Activated CD4-positive, alpha-beta T cell treated with anti-CD3 and anti-CD28 coated beads for 48 hours (primary cell): ENCODE data around the gene UNC5C.

Experiments
- DNase-seq: peaks from one replicate; pipeline ENCODE4 v3.0.0-alpha.2; 2020

The UNC5C gene

DNA sequence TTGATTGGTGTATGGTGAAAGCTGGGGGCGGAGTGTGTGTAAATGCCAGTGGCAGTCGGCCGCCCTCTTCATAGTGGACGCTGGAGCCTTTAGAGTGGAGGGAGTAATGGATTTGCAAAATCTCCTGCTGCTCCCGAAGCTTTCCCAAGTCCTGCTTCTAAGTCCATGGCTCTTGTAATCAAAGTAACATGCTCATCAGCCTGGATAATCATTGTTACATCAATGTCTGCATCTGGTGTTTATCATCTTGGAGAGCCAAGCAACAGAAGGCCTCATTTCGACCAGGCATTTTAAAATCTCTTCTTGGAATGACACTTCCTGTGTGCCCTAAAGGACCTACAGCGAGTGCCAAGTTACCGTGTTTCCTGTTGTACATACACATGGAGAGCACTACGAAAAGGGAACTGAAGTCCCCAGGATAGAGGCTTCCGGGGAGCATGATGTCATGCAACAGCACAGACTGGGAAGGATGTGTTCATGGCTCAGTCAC, 32.2 kb downstream of the UNC5C start:
- DNase-seq, result no peak

- DNase-seq, result no peak
Measured at GRCh38 chr4:95515589-95515988, 33.2 kb downstream of the UNC5C start.

GRCh38 chr4:95513022-95513421, 35.8 kb downstream of the UNC5C start:
- DNase-seq, result no peak

- no peak for DNase-seq
Measured at GRCh38 chr4:95511477-95511876, 37.3 kb downstream of the UNC5C start.

- DNase-seq, result no peak
Measured at GRCh38 chr4:95510877-95511276, 37.9 kb downstream of the UNC5C start.

- no peak for DNase-seq
Measured at GRCh38 chr4:95510145-95510544, 38.6 kb downstream of the UNC5C start.

GRCh38 chr4:95508421-95508820, 40.4 kb downstream of the UNC5C start:
- no peak for DNase-seq

- no peak for DNase-seq
Measured at GRCh38 chr4:95507561-95507960, 41.2 kb downstream of the UNC5C start.

DNA sequence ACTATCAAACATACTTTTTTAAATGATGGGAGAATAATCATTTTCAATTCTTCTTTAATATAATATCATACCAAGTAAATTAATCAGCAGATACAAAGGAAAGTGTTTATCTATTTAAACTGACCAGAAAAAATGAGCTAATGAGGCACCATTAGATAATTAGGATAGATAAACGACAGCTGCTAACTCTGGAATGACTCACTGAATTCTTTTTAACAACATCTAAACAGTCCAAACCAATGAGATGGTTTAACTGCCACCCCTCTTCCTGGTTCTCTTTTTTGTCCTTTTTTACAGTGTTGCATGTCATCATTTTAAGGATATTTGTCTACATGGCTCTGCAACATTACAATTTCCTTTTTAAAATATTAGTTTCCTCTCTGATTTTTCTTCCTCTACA, 41.6 kb downstream of the UNC5C start:
- no peak for DNase-seq

- no peak for DNase-seq
Measured at GRCh38 chr4:95506264-95506663, 42.5 kb downstream of the UNC5C start.

GRCh38 chr4:95505799-95506198, 43.0 kb downstream of the UNC5C start:
- DNase-seq, result no peak

- no peak for DNase-seq
Measured at GRCh38 chr4:95505151-95505550, 43.6 kb downstream of the UNC5C start.

GRCh38 chr4:95504501-95504900, 44.3 kb downstream of the UNC5C start:
- no peak for DNase-seq

GRCh38 chr4:95500361-95500760, 48.4 kb downstream of the UNC5C start:
- DNase-seq, result no peak

- DNase-seq, result no peak
Measured at GRCh38 chr4:95499291-95499696, 49.5 kb downstream of the UNC5C start.

GRCh38 chr4:95494186-95494585, 54.6 kb downstream of the UNC5C start:
- DNase-seq, result no peak

DNA sequence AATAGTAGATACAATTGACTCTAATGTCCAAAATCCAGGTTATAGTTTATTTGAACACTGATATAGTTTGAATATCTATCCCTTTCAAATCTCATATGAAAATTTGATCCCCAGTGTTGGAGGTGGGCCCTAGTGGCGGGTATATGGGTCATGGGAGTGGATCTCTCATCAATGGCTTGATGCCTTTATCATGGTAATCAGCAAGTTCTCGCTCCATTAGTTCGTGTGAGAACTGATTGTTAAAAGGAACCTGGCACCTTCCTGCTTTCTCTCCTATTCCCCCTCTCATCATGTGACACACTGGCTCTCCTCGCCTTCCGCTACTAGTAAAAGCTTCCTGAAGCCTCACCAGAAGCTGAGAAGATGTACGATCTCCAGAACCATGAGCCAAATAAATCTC, 70.1 kb downstream of the UNC5C start:
- DNase-seq, result no peak

- no peak for DNase-seq
Measured at GRCh38 chr4:95476121-95476520, 72.7 kb downstream of the UNC5C start.

DNA sequence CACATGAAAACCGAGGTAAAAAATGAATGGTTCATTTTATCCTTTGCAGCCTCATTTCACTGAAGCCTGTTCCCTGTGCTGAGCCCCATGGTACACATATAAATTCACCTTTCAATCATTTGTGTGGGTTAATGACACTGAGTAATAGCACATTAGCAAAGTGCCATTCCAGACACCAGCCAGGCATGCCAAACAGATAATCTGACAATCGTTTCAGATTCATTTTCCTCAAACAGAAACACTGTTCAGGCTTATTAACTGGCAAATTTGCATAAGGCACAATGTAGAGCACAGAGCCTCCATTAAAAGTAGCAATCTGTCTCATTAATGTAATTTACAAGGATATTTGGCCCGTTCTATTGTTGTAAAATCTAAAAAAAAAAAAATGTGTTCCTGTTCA, 76.2 kb downstream of the UNC5C start:
- DNase-seq, result no peak

DNA sequence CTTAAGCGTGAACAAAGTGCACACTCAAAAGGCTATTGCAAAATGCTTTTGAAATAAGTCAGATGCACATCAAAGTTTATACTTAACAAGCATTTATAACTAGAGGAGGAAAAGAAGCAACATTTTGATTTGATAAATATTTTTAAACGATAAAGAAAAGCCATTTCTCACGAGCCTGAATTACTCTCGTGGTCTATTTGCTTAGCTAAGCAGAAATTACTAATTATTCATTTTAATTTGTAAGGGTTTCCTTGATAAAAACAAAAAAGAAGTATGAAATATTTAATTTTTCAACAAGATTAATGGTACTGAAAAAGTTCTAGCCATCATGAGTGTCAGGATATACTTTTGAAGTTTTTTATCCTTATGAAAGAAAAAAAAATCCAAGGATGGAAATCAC, 78.2 kb downstream of the UNC5C start:
- no peak for DNase-seq

DNA sequence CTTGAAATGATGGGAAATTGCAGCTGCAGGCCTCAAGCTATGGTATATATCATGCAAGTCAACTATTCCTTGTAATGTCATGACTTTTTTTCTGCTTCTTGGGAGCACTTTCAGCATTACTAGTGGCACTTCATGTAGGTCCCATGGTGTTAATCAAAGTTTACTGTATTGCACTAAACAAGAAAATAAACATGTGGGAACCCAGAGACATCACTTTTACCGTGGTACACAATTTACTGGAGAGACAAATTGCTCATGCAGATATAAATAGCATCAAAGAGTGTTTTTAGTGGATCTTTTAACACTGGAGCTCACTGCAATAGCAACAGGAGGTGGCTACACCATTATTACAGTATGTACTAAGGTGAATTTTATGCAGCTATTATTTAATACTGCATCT, 79.2 kb downstream of the UNC5C start:
- no peak for DNase-seq

DNA sequence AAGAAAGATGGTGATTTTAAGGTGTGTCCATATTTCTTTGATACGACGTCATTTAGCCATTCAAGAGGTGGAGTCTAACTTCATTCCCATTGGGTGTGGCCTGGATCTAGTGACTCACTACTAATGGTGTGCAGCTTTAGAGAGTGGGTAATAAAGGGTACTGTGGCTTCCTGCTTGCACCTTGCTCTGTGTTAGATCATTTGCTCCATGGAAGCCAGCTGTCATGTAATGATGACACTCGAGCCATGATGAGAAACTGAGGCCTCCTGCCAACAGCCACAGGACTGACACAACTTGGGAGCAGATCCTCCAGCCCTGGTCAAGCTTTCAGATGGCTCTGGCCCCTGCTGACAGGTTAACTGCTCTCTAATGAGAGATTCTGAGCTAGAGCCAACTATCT, 82.0 kb downstream of the UNC5C start:
- DNase-seq, result no peak

GRCh38 chr4:95465010-95465409, 83.8 kb downstream of the UNC5C start:
- no peak for DNase-seq

GRCh38 chr4:95462921-95463320, 85.9 kb downstream of the UNC5C start:
- no peak for DNase-seq

GRCh38 chr4:95457353-95457752, 91.4 kb downstream of the UNC5C start:
- DNase-seq, result no peak

DNA sequence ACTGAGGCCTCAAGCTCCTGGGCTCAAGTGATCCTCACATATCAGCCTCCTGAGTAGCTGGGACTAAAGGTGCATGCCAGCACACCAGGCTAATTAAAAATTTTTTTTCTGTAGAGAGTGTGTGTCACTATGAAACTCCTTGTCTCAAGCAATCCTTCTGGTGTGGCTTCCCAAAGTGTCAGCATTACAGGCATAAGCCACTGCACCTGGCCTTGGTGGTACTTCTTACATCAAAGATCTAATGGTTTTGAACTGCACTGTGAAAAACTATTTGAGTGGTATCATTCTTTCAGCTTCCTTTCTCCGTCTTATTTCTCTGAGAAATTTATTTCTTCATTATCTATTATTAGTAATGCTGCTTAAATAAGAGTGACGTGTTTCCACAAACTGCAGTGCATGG, 98.5 kb downstream of the UNC5C start:
- no peak for DNase-seq
